ENCODE results near the gene VAC14.

VAC14 gene

GRCh38 chr16:70725912-70726828, 74.8 kb downstream of the VAC14 start:
- no peak for DNase-seq

- DNase-seq, result no peak
Measured at GRCh38 chr16:70725024-70725911, 75.7 kb downstream of the VAC14 start.

- DNase-seq, result no peak
Measured at GRCh38 chr16:70724146-70725023, 76.6 kb downstream of the VAC14 start.

- DNase-seq, result no peak
Measured at GRCh38 chr16:70723740-70724145, 77.2 kb downstream of the VAC14 start.

- no peak for DNase-seq
Measured at GRCh38 chr16:70721202-70721963, 79.6 kb downstream of the VAC14 start.

- DNase-seq, result no peak
Measured at GRCh38 chr16:70720425-70721201, 80.3 kb downstream of the VAC14 start.

DNA sequence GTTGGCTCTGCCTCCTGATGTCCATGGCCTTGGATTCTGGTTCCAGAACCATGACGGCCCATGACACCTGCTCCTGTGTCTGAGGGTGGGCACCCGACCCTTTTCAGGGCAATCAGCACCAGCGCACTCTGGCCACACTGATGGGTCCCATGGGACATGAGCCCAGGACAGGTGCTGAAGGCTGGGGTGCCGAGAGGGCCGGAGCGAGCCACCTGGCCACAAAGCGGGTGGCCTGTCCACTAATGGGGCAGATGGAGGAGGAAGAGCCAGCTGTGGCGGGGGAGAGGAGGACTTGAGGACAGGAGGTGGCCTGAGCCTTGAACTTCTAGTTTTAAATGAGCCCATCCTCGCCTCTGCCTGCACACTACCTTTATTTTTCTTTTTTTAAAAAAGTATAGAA, 83.9 kb downstream of the VAC14 start:
- no peak for DNase-seq

GRCh38 chr16:70715860-70716357, 85.0 kb downstream of the VAC14 start:
- no peak for DNase-seq

DNA sequence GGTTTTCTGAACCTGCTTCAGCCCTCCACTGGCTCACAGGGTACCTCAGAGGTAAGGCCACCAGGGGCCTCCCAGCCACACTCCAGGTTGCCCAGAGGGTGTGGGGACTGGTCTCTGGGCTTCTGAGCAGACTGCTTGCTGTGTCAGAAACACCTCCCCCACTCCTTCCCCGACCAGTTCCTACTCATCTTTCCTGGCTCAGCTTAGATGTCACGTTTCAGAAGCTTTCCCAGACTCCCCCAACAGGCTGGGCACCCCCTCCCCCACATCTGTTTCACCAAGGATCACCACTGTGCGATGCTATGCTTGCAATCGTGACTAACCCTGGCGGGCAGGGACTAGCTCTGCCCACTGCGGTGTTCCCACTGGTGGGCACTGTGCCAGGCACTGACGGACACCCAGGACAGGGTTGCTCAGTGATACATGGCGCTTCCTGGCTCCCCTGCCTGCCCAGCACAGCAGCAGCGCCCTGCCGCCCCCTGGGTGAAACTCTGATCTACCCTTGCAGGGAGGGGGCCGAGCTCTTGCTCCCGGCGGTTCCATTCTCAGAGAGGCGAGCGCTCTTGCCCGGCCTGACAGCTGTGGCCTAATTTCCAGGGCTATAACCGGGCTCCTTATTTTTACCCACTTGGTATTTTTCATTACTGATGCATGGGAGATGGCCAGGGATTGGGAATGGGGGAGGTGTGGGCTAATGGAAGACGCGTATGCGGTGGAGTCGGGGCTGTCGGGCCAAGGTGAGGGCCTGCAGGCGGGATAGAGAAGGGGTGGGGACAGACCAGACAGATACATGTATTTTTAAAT, 85.7 kb downstream of the VAC14 start:
- DNase-seq, result peak; percentile 80

- DNase-seq, result no peak
Measured at GRCh38 chr16:70714581-70715054, 86.3 kb downstream of the VAC14 start.

GRCh38 chr16:70713824-70714223, 87.1 kb downstream of the VAC14 start:
- no peak for DNase-seq

DNA sequence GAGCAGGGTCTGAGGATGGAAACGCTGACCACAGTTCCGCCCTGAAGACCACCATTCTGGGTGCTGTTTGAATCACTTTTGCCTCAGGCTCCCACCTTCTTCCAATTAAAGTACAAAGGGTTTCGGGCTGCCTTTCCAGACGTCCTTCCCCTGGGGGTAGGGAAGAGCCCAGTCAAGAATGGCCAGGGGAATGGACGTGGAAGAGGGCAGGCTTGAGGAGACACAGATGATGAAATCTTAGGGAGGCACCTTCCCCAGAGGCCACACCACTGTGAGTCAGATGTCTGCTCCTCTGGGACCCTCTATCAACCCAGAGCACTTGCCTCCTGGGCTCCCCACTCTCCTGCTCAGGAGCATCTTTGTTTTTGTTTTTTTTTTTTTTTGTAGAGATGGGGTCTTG, 87.6 kb downstream of the VAC14 start:
- DNase-seq, result no peak

DNA sequence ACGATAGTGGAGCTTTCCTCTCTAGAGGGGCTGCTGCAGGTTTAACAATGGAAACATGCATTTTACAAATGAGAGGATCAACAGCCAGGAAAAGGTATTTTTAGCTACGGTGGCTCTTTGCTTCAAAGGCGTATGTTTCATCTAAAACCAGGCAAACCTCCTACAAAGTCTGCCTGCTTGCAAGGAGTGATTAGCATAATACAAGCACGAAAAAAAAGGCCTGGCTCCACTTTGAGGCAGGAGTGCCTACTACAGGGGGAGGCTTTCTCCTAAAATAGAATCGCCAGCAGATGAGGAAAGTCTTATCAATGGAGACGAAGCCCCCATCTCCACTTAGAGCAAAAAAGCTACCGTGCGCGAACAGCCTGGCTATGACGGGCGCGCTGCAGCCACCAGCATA, 88.0 kb downstream of the VAC14 start:
- no peak for DNase-seq

GRCh38 chr16:70712359-70712758, 88.6 kb downstream of the VAC14 start:
- no peak for DNase-seq

DNA sequence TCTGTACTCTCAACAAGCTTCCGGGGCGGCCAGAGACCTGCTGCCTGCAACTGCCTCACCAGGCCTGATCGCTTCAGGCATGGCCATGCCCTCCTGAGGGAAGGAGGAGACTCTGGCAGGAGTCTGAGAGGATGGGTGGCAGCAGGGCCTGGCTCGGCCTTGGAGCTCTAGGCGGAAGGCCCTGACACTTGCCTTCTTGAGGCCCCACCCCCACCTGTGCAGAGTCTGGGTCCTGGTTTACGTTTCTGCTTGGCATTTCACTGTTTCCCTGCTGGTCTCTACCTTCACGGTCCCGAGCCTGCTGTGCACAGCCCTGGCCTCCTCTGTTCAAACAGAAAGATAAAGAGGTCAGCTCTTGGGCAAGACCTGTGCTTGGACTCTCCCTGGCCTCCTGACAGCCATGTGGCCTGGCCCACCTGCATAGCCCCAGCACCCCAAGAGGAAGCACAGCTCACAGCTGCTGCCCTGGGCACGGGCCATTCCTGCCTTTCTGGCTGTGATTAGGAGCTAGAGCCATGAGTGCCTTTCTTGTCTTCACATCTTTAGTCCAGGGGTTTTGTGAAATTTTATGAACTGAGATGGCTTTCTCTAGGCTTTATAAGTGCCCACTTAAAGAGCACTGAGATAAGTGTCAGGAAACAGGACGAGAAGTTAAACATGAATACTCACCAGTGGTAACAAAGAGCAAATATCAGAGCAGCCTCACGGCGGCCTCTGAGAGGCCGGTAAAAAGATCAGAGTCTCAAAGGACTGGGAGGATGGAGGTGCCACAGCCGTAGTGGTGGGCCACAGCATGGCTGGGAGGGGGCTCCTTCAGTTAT, 89.5 kb downstream of the VAC14 start:
- no peak for DNase-seq

GRCh38 chr16:70710422-70711210, 90.3 kb downstream of the VAC14 start:
- DNase-seq, result no peak

GRCh38 chr16:70709942-70710341, 91.0 kb downstream of the VAC14 start:
- DNase-seq, result no peak

GRCh38 chr16:70709457-70709856, 91.5 kb downstream of the VAC14 start:
- DNase-seq, result no peak
